ENCODE data around the gene C18orf32.

- no peak for TF ChIP-seq ZNF589 (CRISPR knock-in tag; conservative IDR thresholded peaks at IDR 0.05)
- TF ChIP-seq CREB1 (IDR thresholded peaks at IDR 0.05), result no peak
- TF ChIP-seq CREB1 (CRISPR knock-in tag; IDR thresholded peaks at IDR 0.05), result peak; percentile 9; the same call in 1 of the 2 replicates
Measured at GRCh38 chr18:49460976-49461601, 25.9 kb downstream of the C18orf32 start.

Data from HepG2 (cell line).